Uterus (tissue), 4 donors: ENCODE measurements around the gene ICAM4. TPM values are rescaled to one million over a fixed set of nuclear protein-coding genes. Genes with fewer than 3 reads are reported as not detected.

Source experiments
- DNase-seq, 2 donors: peaks; one replicate each; pipeline ENCODE4 v3.0.0-alpha.2; 2019 to 2020
- H3K27ac ChIP-seq, 2 donors: fragments of 200-600 bp; sonication (generic); 1 replicate in 1 of 2; 2 replicates in 1 of 2; pipeline ENCODE4 v1.5.1; 2016 to 2018
- H3K27me3 ChIP-seq, 2 donors: fragments of 200-600 bp; sonication (generic); one replicate each; pipeline ENCODE4 v1.5.1; 2018 to 2019; ENCODE audit warnings: control low read depth in 1 of 2
- H3K36me3 ChIP-seq, 2 donors: fragments of 200-600 bp; sonication (generic); one replicate each; pipeline ENCODE4 v1.5.1; 2019; ENCODE audit warnings: control low read depth in 1 of 2
- H3K4me1 ChIP-seq, 2 donors: fragments of 200-600 bp; sonication (generic); one replicate each; pipeline ENCODE4 v1.5.1; 2018 to 2019; ENCODE audit warnings: control low read depth in 1 of 2
- H3K4me3 ChIP-seq, 2 donors: fragments of 200-600 bp; sonication (generic); 1 replicate in 1 of 2; 2 replicates in 1 of 2; pipeline ENCODE4 v1.5.1; 2018 to 2019; ENCODE audit warnings: mild to moderate bottlenecking in 1 of 2
- H3K9me3 ChIP-seq, 2 donors: fragments of 200-600 bp; sonication (generic); one replicate each; pipeline ENCODE4 v1.5.1; 2019; ENCODE audit warnings: control low read depth in 1 of 2
- POLR2A ChIP-seq, 2 donors: fragments of 450-650 bp; IDR thresholded peaks; one replicate each; pipeline ENCODE4 v1.6.1; 2016; ENCODE audit warnings: antibody characterized with exemption in 2 of 2, mild to moderate bottlenecking in 1 of 2, moderate library complexity in 1 of 2
- intact Hi-C: fragments of 100-400 bp; cut with DNase I; formaldehyde crosslinking; loops from one replicate; pipeline ENCODE4 v1.15.1; 2023; ENCODE audit warnings: low total_unique reads
- total RNA-seq, 4 donors: library from RNA; depleted of rRNA in 3 of 4; stranded (reverse); fragments of >200 nt in 3 of 4; gene quantifications; one replicate each; pipeline versions ENCODE4 v1.1.0 to v1.2.4, GENCODE V29; 2014 to 2023
- TF ChIP-seq, protein P1 (sequence below), 4 experiments: fragments of 200-600 bp in 2 of 4; fragments of 450-650 bp in 2 of 4; sonication (generic) in 2 of 4; IDR thresholded peaks; one replicate each; pipeline ENCODE4 v1.5.1; 2016 to 2019; ENCODE audit warnings: antibody characterized with exemption in 4 of 4, mild to moderate bottlenecking in 2 of 4, moderate library complexity in 1 of 4
- donor health status: DM: yes; HTN: yes; CAD: no.

Gene ICAM4
- total RNA-seq, 4 donors from 2014 or later = 0.41 TPM; not detected in 3

GRCh38 chr19:10269333-10270179 lies 17.2 kb upstream of the ICAM4 start:
- H3K27ac ChIP-seq = peak overlapping the region; percentile 67 to 71
- no peaks in the 10 kb centered on the region for H3K36me3 ChIP-seq
- TF ChIP-seq, protein P1, sequence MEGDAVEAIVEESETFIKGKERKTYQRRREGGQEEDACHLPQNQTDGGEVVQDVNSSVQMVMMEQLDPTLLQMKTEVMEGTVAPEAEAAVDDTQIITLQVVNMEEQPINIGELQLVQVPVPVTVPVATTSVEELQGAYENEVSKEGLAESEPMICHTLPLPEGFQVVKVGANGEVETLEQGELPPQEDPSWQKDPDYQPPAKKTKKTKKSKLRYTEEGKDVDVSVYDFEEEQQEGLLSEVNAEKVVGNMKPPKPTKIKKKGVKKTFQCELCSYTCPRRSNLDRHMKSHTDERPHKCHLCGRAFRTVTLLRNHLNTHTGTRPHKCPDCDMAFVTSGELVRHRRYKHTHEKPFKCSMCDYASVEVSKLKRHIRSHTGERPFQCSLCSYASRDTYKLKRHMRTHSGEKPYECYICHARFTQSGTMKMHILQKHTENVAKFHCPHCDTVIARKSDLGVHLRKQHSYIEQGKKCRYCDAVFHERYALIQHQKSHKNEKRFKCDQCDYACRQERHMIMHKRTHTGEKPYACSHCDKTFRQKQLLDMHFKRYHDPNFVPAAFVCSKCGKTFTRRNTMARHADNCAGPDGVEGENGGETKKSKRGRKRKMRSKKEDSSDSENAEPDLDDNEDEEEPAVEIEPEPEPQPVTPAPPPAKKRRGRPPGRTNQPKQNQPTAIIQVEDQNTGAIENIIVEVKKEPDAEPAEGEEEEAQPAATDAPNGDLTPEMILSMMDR (IDR thresholded peaks at IDR 0.05) = peak; percentile 91 to 96 (median 95)
- peak in 1 of 2 donors; percentile 7 for TF ChIP-seq POLR2A (IDR thresholded peaks at IDR 0.05)
- H3K9me3 ChIP-seq = no peaks in the 10 kb centered on the region
- no peaks in the 10 kb centered on the region for H3K4me1 ChIP-seq
- intact Hi-C loops = loop anchor here (2.0 kb wide), 1 partner anchor 119 kb away; no protein-coding TSS in a partner anchor
- peak overlapping the region; percentile 11 to 31 for H3K4me3 ChIP-seq
- H3K27me3 ChIP-seq = peaks cover 0 to 8% of the 10 kb centered on the region in 2 donors
- peak; percentile 82 to 84 for DNase-seq

GRCh38 chr19:10270180-10270615 lies 16.6 kb upstream of the ICAM4 start:
- peak; percentile 40 to 47 for DNase-seq
- TF ChIP-seq POLR2A (IDR thresholded peaks at IDR 0.05) = no peak
- TF ChIP-seq, protein P1 (IDR thresholded peaks at IDR 0.05) = no peak
- intact Hi-C loops = no loop called here
- H3K4me1 ChIP-seq = no peaks in the 10 kb centered on the region
- no peaks in the 10 kb centered on the region for H3K36me3 ChIP-seq
- H3K4me3 ChIP-seq = peak overlapping the region; percentile 11 to 31
- no peaks in the 10 kb centered on the region for H3K9me3 ChIP-seq
- H3K27me3 ChIP-seq = peaks cover 0 to 8% of the 10 kb centered on the region in 2 donors
- peak overlapping the region; percentile 67 to 71 for H3K27ac ChIP-seq

GRCh38 chr19:10270616-10271394 lies 15.9 kb upstream of the ICAM4 start, which contains the start of gene ICAM1:
TSS of gene ICAM1 (plus strand) at chr19:10271120. CDS start at chr19:10271160, 40 bp downstream.
- intact Hi-C loops = no loop called here
- H3K4me3 ChIP-seq = peak within 1 kb of the TSS; percentile 11 to 31

DNA sequence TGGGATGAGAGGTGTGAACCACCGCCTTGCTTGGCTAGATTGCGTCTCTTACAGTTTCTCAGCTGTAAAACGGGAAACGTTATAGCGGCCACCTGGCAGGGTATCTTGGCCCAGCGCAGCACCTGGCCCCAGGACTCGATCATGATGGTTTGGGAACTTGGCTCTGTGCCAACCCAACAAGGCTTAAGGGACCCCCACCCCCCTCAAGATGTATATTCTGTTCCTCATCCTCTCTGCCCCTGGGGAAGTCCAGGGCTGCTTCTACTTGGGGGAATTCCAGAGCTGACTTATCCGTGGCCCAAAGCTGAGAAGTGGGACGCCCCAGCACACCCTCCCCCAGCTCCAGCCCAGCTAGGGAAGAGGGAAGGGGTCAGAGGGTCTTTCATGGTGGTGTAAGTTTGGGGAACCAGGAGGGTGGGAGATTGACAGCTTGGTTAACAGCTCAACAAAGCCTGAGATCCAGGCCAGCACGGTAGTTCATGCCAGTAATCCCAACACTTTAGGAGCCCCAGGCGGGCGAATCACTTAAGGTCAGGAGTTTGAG lies 15.1 kb upstream of the ICAM4 start:
- Histone ChIP-seq H3K27me3 (peaks cover 0 to 8% of the 10 kb centered on the region in 2 donors), H3K36me3 (no peaks in the 10 kb centered on the region), H3K4me1 (no peaks in the 10 kb centered on the region)

More at GRCh38 chr19:10270616-10271394, 15.9 kb upstream of the ICAM4 start, which contains the start of gene ICAM1:
- Histone ChIP-seq H3K27ac (peak within 1 kb of the TSS; percentile 67 to 71), H3K27me3 (peaks cover 0 to 8% of the 10 kb centered on the region in 2 donors), H3K36me3 (no peaks in the 10 kb centered on the region), H3K9me3 (no peaks in the 10 kb centered on the region), H3K4me1 (no peaks in the 10 kb centered on the region)
- TF ChIP-seq, protein P1 (IDR thresholded peaks at IDR 0.05) = peak in 1 of 4 experiments; percentile 13
- TF ChIP-seq POLR2A (IDR thresholded peaks at IDR 0.05) = peak; percentile 36 to 40
- peak; percentile 77 to 78 for DNase-seq

More for the DNA sequence above, 15.1 kb upstream of the ICAM4 start:
- DNase-seq = no peak
- peak overlapping the region; percentile 67 to 71 for H3K27ac ChIP-seq
- no peak for TF ChIP-seq POLR2A (IDR thresholded peaks at IDR 0.05)
- TF ChIP-seq, protein P1 (IDR thresholded peaks at IDR 0.05) = no peak
- peak overlapping the region; percentile 11 to 31 for H3K4me3 ChIP-seq
- intact Hi-C loops = no loop called here
- no peaks in the 10 kb centered on the region for H3K9me3 ChIP-seq
